HG03175 (cell line): ENCODE measurements around the gene POLR3GL.

Source experiments
- ATAC-seq: cut with Tn5 transposase; IDR thresholded peaks from one replicate; pipeline ENCODE4 v1.9.1; 2021; ENCODE audit warnings: mild to moderate bottlenecking, moderate library complexity; ENCODE audit not compliant: unreplicated experiment

Gene POLR3GL

GRCh38 chr1:145947551-145947950, 16.9 kb upstream of the POLR3GL start:
- ATAC-seq = no peak

DNA sequence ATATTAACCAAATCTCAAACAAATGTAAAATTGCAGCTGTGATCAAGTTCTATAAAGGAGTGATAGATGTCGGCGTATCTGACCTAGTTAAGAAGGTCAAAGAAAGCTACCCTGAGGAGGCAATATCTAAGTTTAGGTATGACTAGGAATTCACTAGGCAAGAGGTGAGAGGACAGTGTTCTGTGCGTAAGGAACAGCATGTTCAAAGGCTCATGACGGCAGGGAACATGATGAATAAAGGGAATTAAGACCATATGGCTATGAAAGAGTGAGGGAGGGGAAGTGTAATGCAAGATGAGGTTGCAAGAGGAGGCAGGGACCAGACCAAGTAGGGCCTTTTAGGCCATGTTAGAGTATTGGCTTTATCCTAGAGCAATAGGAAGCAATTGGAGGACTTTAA, 15.3 kb upstream of the POLR3GL start:
- no peak for ATAC-seq

DNA sequence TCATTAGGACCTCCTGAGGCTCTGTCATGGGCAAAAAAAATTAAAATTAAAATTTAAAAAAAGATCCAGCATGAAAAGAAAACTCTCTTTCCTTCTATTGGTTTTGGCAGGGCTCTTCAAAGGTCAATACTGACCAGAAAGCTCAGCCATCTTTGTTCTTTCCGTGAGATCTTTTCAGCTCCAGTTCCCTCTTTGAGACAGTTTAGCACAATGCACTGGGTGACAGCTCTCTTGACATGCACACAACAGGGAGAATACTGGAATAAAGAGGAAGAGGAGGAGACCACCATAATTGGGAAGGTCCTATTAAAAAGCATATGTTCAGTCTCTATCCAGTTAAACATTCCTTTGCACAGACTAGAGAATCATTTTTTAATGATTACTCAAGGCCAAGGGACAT, 13.0 kb upstream of the POLR3GL start:
- ATAC-seq = no peak

DNA sequence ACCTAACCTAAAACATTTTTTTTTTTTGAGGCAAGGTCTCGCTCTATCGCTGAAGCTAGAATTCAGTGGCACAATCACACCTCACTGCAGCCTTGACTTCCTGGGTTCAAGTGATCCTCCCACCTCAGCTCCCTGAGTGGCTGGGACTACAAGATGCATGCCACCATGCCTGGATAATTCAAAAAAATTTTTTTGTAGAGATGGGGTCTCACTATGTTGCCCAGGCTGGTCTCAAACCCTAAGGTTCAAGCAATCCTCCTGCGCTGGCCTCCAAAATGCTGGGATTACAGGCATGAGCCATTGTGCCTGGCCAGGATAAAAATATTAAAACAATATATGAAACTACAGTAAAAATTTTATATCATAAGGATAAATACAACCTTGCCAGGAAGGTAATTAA, 11.6 kb upstream of the POLR3GL start:
- no peak for ATAC-seq

DNA sequence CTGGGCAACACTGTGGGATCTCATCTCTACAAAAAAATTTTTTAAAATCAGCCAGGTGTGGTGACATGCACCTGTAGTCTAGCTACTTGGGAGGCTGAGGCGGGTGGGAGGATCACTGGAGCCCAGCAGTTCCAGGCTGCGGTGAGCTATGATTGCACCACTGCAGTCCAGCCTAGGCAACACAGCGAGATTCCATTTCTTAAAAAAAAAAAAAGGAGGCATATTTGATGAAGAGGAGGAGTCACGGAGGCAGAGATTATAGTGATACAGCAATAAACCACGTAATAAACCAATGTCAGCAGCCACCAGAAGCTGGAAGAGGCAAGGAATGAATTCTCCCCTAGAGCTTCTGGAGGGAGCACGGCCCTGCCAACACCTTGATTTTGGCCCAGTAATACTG, 10.6 kb upstream of the POLR3GL start:
- ATAC-seq = no peak

- no peak for ATAC-seq
These were observed 9.1 kb upstream of the POLR3GL start for GRCh38 chr1:145955436-145955835.

DNA sequence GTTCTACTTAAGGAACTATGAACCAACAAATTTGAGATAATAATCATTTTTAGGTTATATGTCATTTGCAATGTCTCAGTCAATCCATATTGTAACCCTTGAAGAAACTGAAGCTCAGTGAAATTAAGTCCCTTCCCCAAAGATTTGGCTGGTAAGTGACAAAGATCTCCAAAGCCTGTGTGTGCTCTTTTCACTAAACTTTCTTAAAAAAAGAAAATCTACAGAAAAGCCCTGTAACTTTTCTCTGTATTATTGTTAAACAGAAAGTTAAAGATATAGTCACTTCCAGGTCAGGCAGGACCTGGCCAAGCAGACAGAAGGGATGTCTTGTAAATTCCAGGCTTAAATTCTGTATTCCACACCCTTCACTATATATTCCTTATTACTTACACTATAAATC, 8.1 kb upstream of the POLR3GL start:
- no peak for ATAC-seq

- no peak for ATAC-seq
These were observed 7.6 kb upstream of the POLR3GL start for GRCh38 chr1:145956781-145957442.

DNA sequence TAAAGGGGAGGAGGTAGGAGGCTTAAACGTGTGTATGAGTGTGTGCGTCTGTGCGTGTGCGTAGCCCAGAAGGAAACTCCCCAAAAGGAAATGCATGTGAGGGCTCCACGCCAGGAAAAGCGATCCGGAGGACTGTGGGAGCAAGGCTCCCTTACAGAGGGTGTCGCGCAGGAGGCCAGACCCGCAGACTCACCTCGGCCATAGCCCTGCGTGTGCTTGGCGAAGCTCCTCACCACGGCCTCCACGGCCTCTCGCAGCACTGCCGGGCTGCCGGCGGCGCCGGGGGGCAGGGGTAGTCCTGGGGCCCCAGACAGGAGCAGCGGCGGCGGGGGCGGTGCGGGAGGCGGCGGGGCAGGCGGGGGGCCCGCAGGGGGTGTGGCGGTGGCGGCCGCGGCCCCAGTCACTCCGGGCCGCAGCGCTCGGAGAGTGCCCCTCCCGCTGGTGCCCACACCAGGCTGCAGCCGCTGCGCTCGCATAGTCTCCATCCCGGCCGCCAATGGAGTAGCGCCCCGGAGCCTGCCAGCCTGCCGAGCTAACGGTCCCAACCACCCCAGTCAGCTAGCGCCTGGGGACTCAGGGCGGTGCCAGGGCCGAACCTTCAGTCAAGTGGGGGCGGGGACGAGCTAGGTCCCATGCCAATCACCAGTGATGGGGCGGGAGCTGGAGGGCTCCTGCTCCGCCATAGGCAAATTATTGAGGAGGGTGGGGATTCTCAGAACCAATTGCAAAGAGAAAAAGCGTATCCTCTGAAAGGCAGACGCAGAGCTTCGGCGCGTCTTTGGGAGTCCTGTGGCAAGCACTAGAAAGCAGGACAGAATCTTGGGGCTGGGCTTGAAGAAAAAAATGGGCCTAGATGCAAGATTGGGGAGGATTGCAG, 6.8 kb upstream of the POLR3GL start, which contains the start of gene LIX1L:
Gene LIX1L, minus strand, starts transcription at position 575 of the 877 bp plus-strand sequence. Its CDS starts 90 bp downstream, at position 485.
- peak; percentile 89 for ATAC-seq

GRCh38 chr1:145958734-145959133, 5.8 kb upstream of the POLR3GL start:
- no peak for ATAC-seq

DNA sequence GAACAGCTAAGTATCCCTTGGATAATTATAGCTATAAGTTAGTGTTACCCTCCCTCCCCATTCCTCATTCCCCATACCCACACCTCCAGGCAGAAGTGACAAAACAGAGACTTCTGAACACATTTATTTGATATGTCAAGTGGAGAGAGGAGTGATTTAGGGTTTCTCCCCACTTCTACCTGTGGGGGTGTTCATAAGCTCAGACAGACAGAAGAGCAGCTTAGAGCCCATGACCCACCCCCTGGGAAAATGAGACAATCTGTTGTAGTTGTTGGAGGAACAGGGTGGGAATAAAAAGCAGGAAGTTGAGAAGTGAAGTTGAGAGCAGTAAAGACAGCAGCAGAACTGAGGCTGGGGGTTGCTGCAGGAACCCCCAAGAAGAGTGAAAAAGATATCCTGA, 5.2 kb upstream of the POLR3GL start:
- no peak for ATAC-seq

- ATAC-seq = no peak
These were observed 4.5 kb upstream of the POLR3GL start for GRCh38 chr1:145959957-145960467.

GRCh38 chr1:145960468-145961108, 3.9 kb upstream of the POLR3GL start:
- no peak for ATAC-seq

GRCh38 chr1:145961109-145961424, 3.4 kb upstream of the POLR3GL start:
- no peak for ATAC-seq

DNA sequence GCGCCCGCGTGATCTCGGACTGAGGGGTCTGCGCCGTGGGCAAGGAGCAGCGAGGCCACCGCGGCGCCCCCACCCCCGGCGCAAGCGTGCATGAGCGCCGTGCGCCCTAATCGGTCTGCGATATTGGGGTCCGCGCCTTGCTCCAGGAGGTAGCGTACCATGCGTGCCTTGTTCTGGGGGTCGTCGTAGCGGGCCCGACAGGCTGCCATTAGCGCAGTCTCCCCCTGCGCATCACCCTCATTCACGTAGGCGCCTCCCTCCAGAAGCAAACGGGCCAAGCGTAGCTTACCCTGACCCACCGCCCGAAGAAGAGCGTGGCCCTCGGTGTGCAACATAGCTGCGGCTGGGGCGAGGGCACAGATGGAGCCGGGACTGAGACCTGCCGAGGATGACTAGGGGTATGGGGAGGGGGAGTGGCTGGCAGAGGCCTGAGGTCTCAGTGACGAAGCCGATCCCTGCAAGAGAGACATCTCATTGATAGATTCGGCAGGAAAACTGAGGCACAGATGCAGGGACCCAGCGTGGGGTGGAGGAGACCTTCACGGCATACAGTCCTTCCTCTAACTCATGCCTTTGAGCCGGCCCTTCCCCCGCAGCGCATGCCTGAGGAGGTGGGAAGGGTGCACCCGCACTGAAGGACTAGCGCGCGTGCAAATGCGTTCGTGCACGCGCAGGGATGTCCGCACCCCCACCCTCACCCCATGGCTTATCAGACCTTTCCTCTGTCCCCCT, 2.9 kb upstream of the POLR3GL start:
- ATAC-seq = no peak

GRCh38 chr1:145962157-145963102, 2.1 kb upstream of the POLR3GL start:
- ATAC-seq = no peak

GRCh38 chr1:145963265-145964019, 1.0 kb upstream of the POLR3GL start:
- ATAC-seq = no peak

- no peak for ATAC-seq
These were observed 742 bp downstream of the POLR3GL start for GRCh38 chr1:145965119-145965744.

- ATAC-seq = no peak
These were observed 2.8 kb downstream of the POLR3GL start for GRCh38 chr1:145967288-145967687.
